C4-2B (cell line): ENCODE data around the gene KRT1.

Experiments
- CTCF ChIP-seq: fragments of 450-650 bp; conservative IDR thresholded peaks from 2 replicates; pipeline ENCODE4 v1.5.1; 2017; ENCODE audit warnings: mild to moderate bottlenecking
- ZFX ChIP-seq: fragments of 450-650 bp; IDR thresholded peaks from 2 replicates; pipeline ENCODE4 v1.6.1; 2017

DNA sequence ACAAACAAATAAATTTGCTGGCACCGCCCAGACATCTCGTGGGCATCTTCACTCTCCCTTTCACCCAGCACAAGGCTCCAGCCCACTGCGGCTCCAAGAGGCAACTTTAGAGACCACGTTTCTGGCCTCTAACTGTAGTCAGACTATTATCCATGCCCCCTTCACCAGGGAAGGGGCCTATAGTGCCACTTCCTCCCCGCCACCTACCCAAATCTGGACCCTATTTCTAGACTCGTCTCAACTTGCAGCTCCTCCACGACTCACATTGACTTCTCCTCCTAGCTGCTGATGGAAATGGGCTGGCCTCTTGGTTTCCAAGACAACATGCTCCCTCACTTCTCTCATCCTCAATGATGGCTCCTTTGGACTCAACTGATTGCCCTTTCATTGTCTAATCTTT is 12.3 kb downstream of the KRT1 start:
- TF ChIP-seq CTCF (no peak), ZFX (no peak)
